ENCODE data around the gene SUSD5. TPM values are rescaled to one million over a fixed set of nuclear protein-coding genes. Genes with fewer than 3 reads are reported as not detected.
A peak's percentile ranks its signal among the peaks of the same experiment; 100 is the strongest.

SUSD5 gene
- total and polyA plus RNA-seq, 12 donors, result 0.16 to 2.0 (median 1.1) TPM

DNA sequence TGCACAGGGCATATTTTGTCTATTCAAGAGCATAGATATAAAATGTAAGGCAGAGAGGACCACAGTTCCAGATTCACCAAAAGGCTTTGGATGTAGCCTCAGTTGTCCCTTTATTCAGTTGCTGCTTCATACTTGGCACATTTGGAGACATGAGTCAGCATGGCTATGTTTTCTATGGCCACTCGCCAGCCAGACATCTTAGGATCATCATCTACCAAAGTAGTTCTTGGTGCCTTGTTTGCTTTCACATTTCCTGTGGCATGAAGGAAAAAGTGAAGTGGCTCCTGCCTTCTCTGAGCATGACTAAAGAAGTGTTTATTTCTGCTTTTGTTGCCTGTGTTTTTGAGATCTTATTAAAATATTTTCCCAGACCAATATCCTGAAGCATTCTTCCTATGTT, 7.2 kb downstream of the SUSD5 start:
- TF ChIP-seq, protein P1, sequence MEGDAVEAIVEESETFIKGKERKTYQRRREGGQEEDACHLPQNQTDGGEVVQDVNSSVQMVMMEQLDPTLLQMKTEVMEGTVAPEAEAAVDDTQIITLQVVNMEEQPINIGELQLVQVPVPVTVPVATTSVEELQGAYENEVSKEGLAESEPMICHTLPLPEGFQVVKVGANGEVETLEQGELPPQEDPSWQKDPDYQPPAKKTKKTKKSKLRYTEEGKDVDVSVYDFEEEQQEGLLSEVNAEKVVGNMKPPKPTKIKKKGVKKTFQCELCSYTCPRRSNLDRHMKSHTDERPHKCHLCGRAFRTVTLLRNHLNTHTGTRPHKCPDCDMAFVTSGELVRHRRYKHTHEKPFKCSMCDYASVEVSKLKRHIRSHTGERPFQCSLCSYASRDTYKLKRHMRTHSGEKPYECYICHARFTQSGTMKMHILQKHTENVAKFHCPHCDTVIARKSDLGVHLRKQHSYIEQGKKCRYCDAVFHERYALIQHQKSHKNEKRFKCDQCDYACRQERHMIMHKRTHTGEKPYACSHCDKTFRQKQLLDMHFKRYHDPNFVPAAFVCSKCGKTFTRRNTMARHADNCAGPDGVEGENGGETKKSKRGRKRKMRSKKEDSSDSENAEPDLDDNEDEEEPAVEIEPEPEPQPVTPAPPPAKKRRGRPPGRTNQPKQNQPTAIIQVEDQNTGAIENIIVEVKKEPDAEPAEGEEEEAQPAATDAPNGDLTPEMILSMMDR (IDR thresholded peaks at IDR 0.05), result no peak
- TF ChIP-seq POLR2A (IDR thresholded peaks at IDR 0.05), result no peak
- H3K4me3 ChIP-seq, result no peak overlapping the region
- H3K4me1 ChIP-seq (replicated peaks in 1 of 2), result no peaks in the 10 kb centered on the region
- intact Hi-C loops (cut with DNase I), result no loop called here
- no peak overlapping the region for H3K27ac ChIP-seq
- WGBS, 4 donors, result 57 to 63% (median 61%) methylated on average over 1 of the region's 1 CpG
- no peaks in the 10 kb centered on the region for H3K36me3 ChIP-seq (replicated peaks in 1 of 2)
- DNase-seq, result peak in 6 of 7 donors; percentile 32 to 67 (median 41)
- H3K9me3 ChIP-seq (replicated peaks in 1 of 3), result peaks cover 0 to 11% (median 0%) of the 10 kb centered on the region in 3 donors
- H3K27me3 ChIP-seq, result no peaks in the 10 kb centered on the region

GRCh38 chr3:33209357-33209756, 9.3 kb downstream of the SUSD5 start:
- TF ChIP-seq POLR2A (IDR thresholded peaks at IDR 0.05), result no peak
- TF ChIP-seq, protein P1 (IDR thresholded peaks at IDR 0.05), result no peak
- H3K4me3 ChIP-seq, result no peak overlapping the region
- DNase-seq, result no peak
- H3K4me1 ChIP-seq (replicated peaks in 1 of 2), result no peaks in the 10 kb centered on the region
- H3K27me3 ChIP-seq, result no peaks in the 10 kb centered on the region
- H3K36me3 ChIP-seq (replicated peaks in 1 of 2), result no peaks in the 10 kb centered on the region
- H3K27ac ChIP-seq, result no peak overlapping the region
- H3K9me3 ChIP-seq (replicated peaks in 1 of 3), result peaks cover 0 to 11% (median 0%) of the 10 kb centered on the region in 3 donors
- intact Hi-C loops (cut with DNase I), result no loop called here

- DNase-seq, result no peak
- 63 to 75% (median 73%) methylated on average over 6 of the region's 6 CpGs for WGBS, 4 donors
- no peak overlapping the region for H3K4me3 ChIP-seq
- no peaks in the 10 kb centered on the region for H3K27me3 ChIP-seq
- no peaks in the 10 kb centered on the region for H3K36me3 ChIP-seq (replicated peaks in 1 of 2)
- TF ChIP-seq, protein P1 (IDR thresholded peaks at IDR 0.05), result no peak
- TF ChIP-seq POLR2A (IDR thresholded peaks at IDR 0.05), result no peak
- no peaks in the 10 kb centered on the region for H3K9me3 ChIP-seq (replicated peaks in 1 of 3)
- H3K4me1 ChIP-seq (replicated peaks in 1 of 2), result no peaks in the 10 kb centered on the region
- no peak overlapping the region for H3K27ac ChIP-seq
- intact Hi-C loops (cut with DNase I), result no loop called here
Observed at GRCh38 chr3:33202711-33203457, 15.7 kb downstream of the SUSD5 start.

DNA sequence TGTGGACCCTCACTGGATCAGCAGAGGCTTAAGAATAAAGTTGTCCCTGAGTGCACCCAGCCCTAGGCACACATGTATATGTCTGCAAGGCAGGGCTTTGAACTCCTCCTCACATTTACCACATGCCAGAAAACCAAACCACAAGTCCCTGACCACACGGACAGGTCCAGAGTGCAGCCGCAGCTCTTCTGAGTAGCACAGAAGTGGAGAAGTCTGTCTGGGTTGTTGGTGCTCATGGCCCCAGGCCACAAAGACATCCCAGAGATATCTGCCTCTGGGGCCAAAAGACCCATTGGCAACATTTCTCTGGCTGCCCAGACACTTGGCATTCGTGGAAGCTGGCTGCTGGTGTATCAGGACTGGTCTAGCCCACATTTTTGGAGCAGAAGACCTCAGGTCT, 17.4 kb downstream of the SUSD5 start:
- intact Hi-C loops (cut with DNase I), result no loop called here
- no peak for DNase-seq
- H3K36me3 ChIP-seq (replicated peaks in 1 of 2), result no peaks in the 10 kb centered on the region
- no peaks in the 10 kb centered on the region for H3K9me3 ChIP-seq (replicated peaks in 1 of 3)
- H3K4me3 ChIP-seq, result no peak overlapping the region
- H3K27me3 ChIP-seq, result no peaks in the 10 kb centered on the region
- no peaks in the 10 kb centered on the region for H3K4me1 ChIP-seq (replicated peaks in 1 of 2)
- 80 to 91% (median 83%) methylated on average over 1 to 3 of the region's 3 CpGs for WGBS, 4 donors
- no peak overlapping the region for H3K27ac ChIP-seq
- TF ChIP-seq POLR2A (IDR thresholded peaks at IDR 0.05), result no peak
- TF ChIP-seq, protein P1 (IDR thresholded peaks at IDR 0.05), result no peak

Measured in adrenal gland (tissue), 12 donors.